Large intestine (tissue), 3 donors: ENCODE results near the gene DYSF. TPM values are rescaled to one million over a fixed set of nuclear protein-coding genes. Genes with fewer than 3 reads are reported as not detected.
"Not testable (repeated sequence)": the region's sequence is repeated elsewhere in the genome, so short reads cannot be mapped to it uniquely, and the experiment has no call there.

Experiments used
- DNase-seq, 2 donors: peaks; one replicate each; pipeline versions ENCODE4 v3.0.0 to v3.0.0-alpha.2; 2013
- H3K27ac ChIP-seq: one replicate; pipeline ENCODE4 v1.5.1; 2013; ENCODE audit warnings: low read length
- H3K27me3 ChIP-seq: 2 replicates; pipeline ENCODE4 v1.6.1; 2013; ENCODE audit warnings: low read length; ENCODE audit not compliant: control insufficient read depth, insufficient read depth
- H3K36me3 ChIP-seq: 2 replicates; pipeline ENCODE4 v1.6.1; 2013; ENCODE audit warnings: low read length; ENCODE audit not compliant: control insufficient read depth, insufficient read depth
- H3K4me1 ChIP-seq: one replicate; pipeline ENCODE4 v1.6.1; 2013; ENCODE audit warnings: low read length; ENCODE audit not compliant: control insufficient read depth, insufficient read depth
- H3K4me3 ChIP-seq: one replicate; pipeline ENCODE4 v1.5.1; 2013; ENCODE audit warnings: low read length
- H3K9me3 ChIP-seq: one replicate; pipeline ENCODE4 v1.6.1; 2013; ENCODE audit warnings: mild to moderate bottlenecking, low read depth, low read length, moderate library complexity; ENCODE audit not compliant: control insufficient read depth
- WGBS: methylation state at CpG from one replicate; pipeline ENCODE4 v1.1.5; 2013; ENCODE audit warnings: low lambda C conversion rate; ENCODE audit not compliant: insufficient coverage; 5-methylcytosine and 5-hydroxymethylcytosine counted together
- polyA plus RNA-seq: library from polyadenylated mRNA; unstranded; fragments of 120-200 nt; gene quantifications from one replicate; pipeline ENCODE4 v1.2.1, GENCODE V29; 2013

Gene DYSF
- polyA plus RNA-seq, 1 donor, result 6.3 TPM

GRCh38 chr2:71640489-71640888 is 187.1 kb downstream of the DYSF start:
- no peaks in the 10 kb centered on the region for H3K36me3 ChIP-seq
- H3K27ac ChIP-seq, result no peak overlapping the region
- H3K9me3 ChIP-seq, result no peaks in the 10 kb centered on the region
- H3K27me3 ChIP-seq, result no peaks in the 10 kb centered on the region
- DNase-seq, result no peak
- H3K4me1 ChIP-seq, result no peaks in the 10 kb centered on the region
- no CpG with 5 or more reads among the region's 5 CpGs for WGBS
- no peak overlapping the region for H3K4me3 ChIP-seq

- Histone ChIP-seq H3K36me3 (no peaks in the 10 kb centered on the region), H3K27ac (no peak overlapping the region), H3K4me3 (no peak overlapping the region), H3K27me3 (no peaks in the 10 kb centered on the region), H3K4me1 (no peaks in the 10 kb centered on the region), H3K9me3 (no peaks in the 10 kb centered on the region)
- no peak for DNase-seq
- 40% methylated on average over 1 of the region's 13 CpGs for WGBS
These were observed 190.5 kb downstream of the DYSF start for GRCh38 chr2:71643674-71644357.

- no peak for DNase-seq
- Histone ChIP-seq H3K9me3 (no peaks in the 10 kb centered on the region), H3K36me3 (no peaks in the 10 kb centered on the region), H3K4me1 (no peaks in the 10 kb centered on the region), H3K27ac (no peak overlapping the region), H3K27me3 (no peaks in the 10 kb centered on the region), H3K4me3 (no peak overlapping the region)
- no CpG with 5 or more reads among the region's 4 CpGs for WGBS
These were observed 192.7 kb downstream of the DYSF start for GRCh38 chr2:71646028-71646427.

GRCh38 chr2:71647356-71647755 is 194.0 kb downstream of the DYSF start:
- Histone ChIP-seq H3K36me3 (no peaks in the 10 kb centered on the region), H3K27ac (no peak overlapping the region), H3K9me3 (no peaks in the 10 kb centered on the region), H3K4me1 (no peaks in the 10 kb centered on the region), H3K27me3 (no peaks in the 10 kb centered on the region), H3K4me3 (no peak overlapping the region)
- WGBS, result 100% methylated on average over 1 of the region's 1 CpG
- DNase-seq, result no peak

GRCh38 chr2:71655498-71655897 is 202.1 kb downstream of the DYSF start:
- no peak overlapping the region for H3K4me3 ChIP-seq
- no peaks in the 10 kb centered on the region for H3K4me1 ChIP-seq
- 93% methylated on average over 2 of the region's 2 CpGs for WGBS
- no peak for DNase-seq
- no peaks in the 10 kb centered on the region for H3K27me3 ChIP-seq
- H3K36me3 ChIP-seq, result no peaks in the 10 kb centered on the region
- H3K9me3 ChIP-seq, result no peaks in the 10 kb centered on the region
- no peak overlapping the region for H3K27ac ChIP-seq

GRCh38 chr2:71658256-71658655 is 204.9 kb downstream of the DYSF start:
- WGBS, result 40% methylated on average over 1 of the region's 2 CpGs

GRCh38 chr2:71658771-71659170 is 205.4 kb downstream of the DYSF start:
- H3K4me3 ChIP-seq, result no peak overlapping the region
- DNase-seq, result no peak
- H3K9me3 ChIP-seq, result no peaks in the 10 kb centered on the region
- H3K27ac ChIP-seq, result no peak overlapping the region
- H3K4me1 ChIP-seq, result no peaks in the 10 kb centered on the region
- no CpG with 5 or more reads among the region's 3 CpGs for WGBS
- H3K36me3 ChIP-seq, result no peaks in the 10 kb centered on the region
- no peaks in the 10 kb centered on the region for H3K27me3 ChIP-seq

More at GRCh38 chr2:71658256-71658655, 204.9 kb downstream of the DYSF start:
- DNase-seq, H3K36me3 ChIP-seq, H3K4me1 ChIP-seq, H3K4me3 ChIP-seq, H3K9me3 ChIP-seq, H3K27ac ChIP-seq, H3K27me3 ChIP-seq: not testable (repeated sequence)

- Histone ChIP-seq H3K36me3 (no peaks in the 10 kb centered on the region), H3K9me3 (no peaks in the 10 kb centered on the region), H3K4me1 (no peaks in the 10 kb centered on the region), H3K27me3 (no peaks in the 10 kb centered on the region), H3K4me3 (no peak overlapping the region), H3K27ac (no peak overlapping the region)
- WGBS, result no CpG with 5 or more reads among the region's 5 CpGs
- DNase-seq, result no peak
These were observed 206.6 kb downstream of the DYSF start for GRCh38 chr2:71659868-71660518.

- no peak for DNase-seq
- no CpG with 5 or more reads among the region's 3 CpGs for WGBS
- Histone ChIP-seq H3K36me3 (no peaks in the 10 kb centered on the region), H3K27ac (no peak overlapping the region), H3K4me3 (no peak overlapping the region), H3K27me3 (no peaks in the 10 kb centered on the region), H3K9me3 (no peaks in the 10 kb centered on the region), H3K4me1 (no peaks in the 10 kb centered on the region)
These were observed 208.4 kb downstream of the DYSF start for GRCh38 chr2:71661782-71662181.

GRCh38 chr2:71662665-71663394 is 209.5 kb downstream of the DYSF start:
- Histone ChIP-seq H3K27ac (no peak overlapping the region), H3K36me3 (no peaks in the 10 kb centered on the region), H3K4me3 (no peak overlapping the region), H3K4me1 (no peaks in the 10 kb centered on the region), H3K27me3 (no peaks in the 10 kb centered on the region), H3K9me3 (no peaks in the 10 kb centered on the region)
- no CpG with 5 or more reads among the region's 18 CpGs for WGBS
- DNase-seq, result no peak
